GM12873 (cell line): Measurements from ENCODE around the gene NEMP2.

ENCODE experiments used
- CTCF ChIP-seq: IDR thresholded peaks from 2 replicates; pipeline ENCODE4 v1.5.1; 2012; ENCODE audit warnings: low read depth, mild to moderate bottlenecking, moderate library complexity, low read length, control low read depth; ENCODE audit not compliant: insufficient read depth; ENCODE audit errors: missing control alignments

The NEMP2 gene

GRCh38 chr2:190524928-190525327 is 9.6 kb downstream of the NEMP2 start:
- TF ChIP-seq CTCF, result no peak

- no peak for TF ChIP-seq CTCF
Observed at GRCh38 chr2:190519975-190520767, 14.4 kb downstream of the NEMP2 start.

DNA sequence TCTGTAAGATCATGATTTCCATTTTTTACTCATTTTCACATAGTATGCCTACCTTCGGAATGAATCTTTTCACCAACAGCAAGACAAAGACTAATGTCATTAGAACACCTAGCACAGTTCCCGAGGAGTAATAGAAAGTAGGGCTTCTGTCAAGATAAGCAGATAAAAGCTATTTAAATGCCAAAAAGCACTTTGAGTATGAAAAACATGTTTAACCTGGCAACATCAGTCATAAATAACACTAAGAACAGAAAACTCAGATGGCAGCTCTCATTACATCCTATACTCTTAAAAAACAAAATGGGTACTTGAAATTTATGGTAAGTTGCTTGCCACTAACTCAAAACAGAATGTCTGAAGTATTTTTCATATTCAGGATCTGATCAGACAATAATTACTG is 17.1 kb downstream of the NEMP2 start:
- TF ChIP-seq CTCF, result no peak

GRCh38 chr2:190515687-190516086 is 18.8 kb downstream of the NEMP2 start:
- no peak for TF ChIP-seq CTCF

DNA sequence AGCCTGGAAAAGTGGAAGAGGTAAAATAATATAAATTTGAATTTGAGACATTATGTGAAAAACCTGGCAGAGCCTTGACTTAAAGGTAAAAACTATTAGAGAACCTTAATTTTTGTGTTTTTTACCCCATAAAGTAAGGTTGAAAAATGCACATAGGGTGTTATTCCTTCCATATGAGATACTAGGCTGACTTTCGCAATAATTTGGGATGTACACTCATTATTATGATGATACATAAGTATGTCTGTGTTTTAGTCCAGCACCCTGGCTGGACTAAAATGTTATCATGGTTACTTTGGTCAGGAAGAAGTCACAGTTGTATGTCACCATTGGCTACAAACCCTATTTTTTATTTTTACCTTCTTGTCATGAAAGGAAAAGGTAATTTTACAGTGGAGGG is 19.8 kb downstream of the NEMP2 start:
- no peak for TF ChIP-seq CTCF

DNA sequence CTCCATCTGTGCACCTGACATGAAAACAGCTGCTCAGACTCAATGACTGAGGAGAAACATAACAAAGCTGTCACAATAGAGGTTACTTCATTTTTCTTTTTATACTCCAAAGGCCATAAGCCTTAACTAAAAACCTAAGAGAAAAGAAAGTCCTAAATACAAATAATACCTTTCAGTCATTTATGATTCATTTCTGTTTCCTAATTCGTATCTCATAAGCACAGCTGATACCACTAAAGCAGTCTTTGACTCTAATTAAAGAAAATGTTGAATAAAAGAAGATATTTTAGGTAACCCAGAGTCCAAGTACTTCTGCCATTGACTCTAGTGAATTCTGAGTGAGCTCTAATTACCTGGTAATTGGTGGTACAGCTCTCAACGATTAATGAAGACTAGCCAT is 20.6 kb downstream of the NEMP2 start:
- TF ChIP-seq CTCF, result no peak

GRCh38 chr2:190512539-190513095 is 21.9 kb downstream of the NEMP2 start:
- TF ChIP-seq CTCF, result no peak
